ENCODE measurements around the gene HS3ST3A1.

The HS3ST3A1 gene

GRCh38 chr17:13601776-13602551 is at the start of gene HS3ST3A1:
Gene HS3ST3A1 (minus strand): TSS chr17:13601929. CDS start chr17:13601129, 800 bp downstream.
- peak; percentile 81 for DNase-seq

DNA sequence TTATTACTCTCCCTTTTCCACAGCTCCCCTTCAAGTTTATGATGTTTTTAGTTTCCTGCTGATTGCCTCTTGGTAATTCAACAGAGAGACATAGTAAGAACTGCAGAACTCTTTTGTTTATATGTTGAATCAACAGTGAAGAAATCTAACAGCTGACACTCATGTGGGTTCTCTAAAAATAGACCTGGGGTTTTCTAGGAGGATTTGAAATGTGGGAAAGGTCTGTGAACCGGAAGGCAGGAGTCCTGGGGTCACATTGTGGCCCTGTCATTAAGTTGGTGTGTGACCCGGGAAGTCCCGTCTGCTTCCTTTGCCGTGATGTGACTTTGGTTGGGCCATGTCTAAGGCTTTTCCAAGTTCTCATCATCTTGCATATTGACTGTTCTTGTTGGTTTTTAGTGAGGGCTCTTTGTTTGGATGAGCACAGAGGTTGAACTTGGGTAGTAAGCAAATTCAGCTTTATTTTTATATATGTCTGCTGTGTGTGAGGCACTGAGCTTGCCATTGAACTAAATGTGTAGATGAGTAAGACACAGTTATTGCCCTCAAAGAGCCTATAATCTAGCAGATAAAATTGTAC is 48.5 kb upstream of the HS3ST3A1 start:
- DNase-seq = no peak

- DNase-seq = peak; percentile 50
Measured at GRCh38 chr17:13647543-13648021, 45.9 kb upstream of the HS3ST3A1 start.

DNA sequence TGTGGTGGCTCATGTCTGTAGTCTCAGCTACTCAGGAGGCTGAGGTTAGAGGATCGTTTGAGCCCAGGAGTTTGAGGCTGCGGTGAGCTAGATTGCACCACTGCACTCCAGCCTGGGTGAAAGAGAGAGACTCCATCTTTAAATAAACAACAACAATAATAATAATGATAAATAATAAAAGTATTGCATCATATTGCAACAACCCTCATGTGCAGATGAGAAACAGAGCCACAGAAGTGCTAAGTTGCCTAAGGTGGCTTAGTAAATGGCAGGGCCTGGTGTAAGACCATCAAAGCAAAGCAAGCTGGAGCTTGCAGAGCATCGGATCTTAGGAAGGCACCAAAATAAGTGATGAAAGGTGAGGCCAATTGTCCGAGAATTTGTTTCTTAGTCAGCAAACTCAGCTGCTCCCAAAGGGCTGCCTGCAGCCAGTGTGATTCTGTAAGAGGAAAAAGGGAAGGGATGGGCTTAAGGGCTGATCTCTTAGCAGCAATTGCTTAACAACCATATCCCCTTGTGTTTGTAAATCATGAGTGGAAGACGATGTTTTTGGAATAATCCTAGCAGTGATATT is 45.3 kb upstream of the HS3ST3A1 start:
- no peak for DNase-seq

GRCh38 chr17:13646411-13646810 is 44.7 kb upstream of the HS3ST3A1 start:
- DNase-seq = no peak

- DNase-seq = peak; percentile 54
Measured at GRCh38 chr17:13643180-13643579, 41.5 kb upstream of the HS3ST3A1 start.

GRCh38 chr17:13642188-13642587 is 40.5 kb upstream of the HS3ST3A1 start:
- DNase-seq = no peak

DNA sequence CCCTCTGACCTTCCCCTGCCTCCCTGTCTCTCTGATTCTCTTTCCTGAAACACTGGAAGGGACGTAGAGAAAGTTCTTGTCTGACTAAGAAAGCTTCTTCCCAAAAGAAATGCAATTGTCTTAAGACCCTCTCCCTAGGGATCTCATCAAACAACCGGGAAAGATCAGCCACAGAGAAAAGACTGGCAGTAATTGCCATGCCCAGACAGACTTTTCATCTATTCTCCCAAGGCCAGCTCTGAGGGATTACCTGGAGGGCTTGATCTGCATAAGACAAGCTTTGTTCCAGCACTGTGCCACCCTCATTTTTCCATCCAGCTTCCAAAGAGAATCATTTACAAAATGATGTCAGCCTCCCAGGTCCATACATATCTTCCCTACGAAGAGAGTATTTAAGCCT is 38.8 kb upstream of the HS3ST3A1 start:
- DNase-seq = no peak

DNA sequence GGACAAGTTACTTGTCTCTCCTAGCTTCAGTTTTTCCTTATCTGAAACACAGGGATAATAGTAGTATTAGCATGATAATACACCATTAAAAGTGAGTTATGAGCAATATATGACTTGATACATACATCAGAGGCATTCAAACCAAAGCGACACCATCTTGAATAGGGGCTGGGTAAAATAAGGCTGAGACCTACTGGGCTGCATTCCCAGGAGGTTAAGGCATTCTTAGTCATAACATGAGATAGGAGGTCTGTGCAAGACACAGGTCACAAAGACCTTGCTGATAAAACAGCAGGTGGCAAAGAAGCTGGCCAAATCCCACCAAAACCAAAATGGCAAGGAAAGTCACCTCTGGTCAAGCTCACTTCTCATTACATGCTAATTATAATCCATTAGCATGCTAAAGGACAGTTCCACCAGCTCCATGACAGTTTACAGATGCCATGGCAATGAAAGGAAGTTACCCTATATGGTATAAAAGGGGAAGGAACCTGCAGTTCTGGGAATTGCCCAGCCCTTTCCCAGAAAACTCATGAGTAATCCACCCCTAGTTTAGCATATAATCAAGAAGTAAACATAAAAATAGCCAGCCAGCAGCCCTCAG is 37.2 kb upstream of the HS3ST3A1 start:
- DNase-seq = no peak

- no peak for DNase-seq
Measured at GRCh38 chr17:13636951-13637350, 35.2 kb upstream of the HS3ST3A1 start.

- DNase-seq = no peak
Measured at GRCh38 chr17:13635951-13636350, 34.2 kb upstream of the HS3ST3A1 start.

DNA sequence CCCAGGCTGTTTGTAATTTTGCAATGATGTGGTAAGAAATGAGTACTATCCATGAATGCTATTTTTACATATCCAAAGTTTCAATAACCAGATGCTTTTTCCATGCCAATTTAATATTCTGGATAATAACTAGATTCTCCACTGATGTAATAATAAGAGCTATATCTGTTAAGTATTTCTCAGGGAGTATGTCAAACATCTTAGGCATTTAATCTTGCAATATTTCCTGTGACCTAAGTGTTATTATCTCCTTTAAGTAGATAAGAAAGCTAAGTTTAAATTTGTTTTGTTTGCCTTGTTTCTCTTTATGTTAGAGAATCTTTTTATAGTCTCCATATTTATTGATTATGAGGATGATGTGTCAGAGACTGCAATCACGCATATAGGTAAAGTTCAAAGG is 32.3 kb upstream of the HS3ST3A1 start:
- DNase-seq = no peak

DNA sequence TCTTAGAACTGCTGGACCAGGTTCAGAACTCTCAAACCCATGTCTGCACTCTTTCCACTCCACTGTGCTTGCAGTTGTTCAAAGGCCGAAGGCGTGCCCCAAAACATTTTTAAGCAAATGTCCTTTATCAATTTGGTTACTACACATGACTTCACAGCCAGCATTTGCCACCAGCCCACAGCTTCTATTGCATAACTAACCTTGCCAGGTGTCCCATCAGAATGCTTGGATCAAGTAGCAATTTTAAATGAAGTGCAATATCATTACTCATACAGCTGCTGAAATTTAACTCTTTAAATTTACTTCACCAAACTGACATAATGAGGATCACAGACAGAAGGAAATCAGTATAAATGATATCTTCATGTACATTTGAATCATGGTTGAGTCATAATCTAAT is 29.8 kb upstream of the HS3ST3A1 start:
- no peak for DNase-seq

GRCh38 chr17:13626703-13627102 is 25.0 kb upstream of the HS3ST3A1 start:
- no peak for DNase-seq

DNA sequence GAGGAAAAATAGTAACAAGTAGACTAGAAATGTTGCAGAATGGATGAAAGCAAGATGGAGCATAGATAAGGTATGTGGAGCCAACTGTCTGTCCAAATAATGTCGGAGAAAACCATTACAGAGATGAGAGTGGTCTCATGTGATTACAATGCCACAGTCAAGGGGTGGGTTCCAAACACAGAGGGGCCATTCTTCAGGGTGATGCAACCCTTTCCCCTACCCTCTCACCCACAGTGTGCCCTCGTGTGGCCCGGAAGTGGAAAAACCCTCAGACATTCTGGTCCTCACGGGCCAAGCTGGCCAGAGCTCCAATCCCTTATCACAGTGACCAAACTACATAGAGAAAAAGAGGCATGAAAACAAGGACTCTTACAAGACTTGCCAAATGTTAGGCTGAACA is 17.7 kb upstream of the HS3ST3A1 start:
- DNase-seq = no peak

DNA sequence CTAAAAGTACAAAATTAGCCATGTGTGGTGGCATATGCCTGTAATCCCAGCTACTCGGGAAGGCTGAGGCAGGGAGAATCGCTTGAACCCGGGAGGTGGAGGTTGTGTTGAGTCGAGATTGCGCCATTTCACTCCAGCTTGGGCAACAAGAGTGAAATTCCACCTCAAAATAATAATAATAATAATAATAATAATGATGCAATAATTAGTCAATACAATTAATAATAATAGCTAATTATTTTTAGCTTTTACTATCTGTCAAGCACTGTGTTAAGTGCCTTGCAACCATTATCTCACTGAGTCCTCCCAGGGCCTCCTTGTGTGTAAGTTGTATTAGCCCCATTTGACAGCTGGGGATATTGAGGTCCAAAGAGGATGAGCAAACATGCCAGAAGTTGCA is 14.3 kb upstream of the HS3ST3A1 start:
- DNase-seq = no peak

DNA sequence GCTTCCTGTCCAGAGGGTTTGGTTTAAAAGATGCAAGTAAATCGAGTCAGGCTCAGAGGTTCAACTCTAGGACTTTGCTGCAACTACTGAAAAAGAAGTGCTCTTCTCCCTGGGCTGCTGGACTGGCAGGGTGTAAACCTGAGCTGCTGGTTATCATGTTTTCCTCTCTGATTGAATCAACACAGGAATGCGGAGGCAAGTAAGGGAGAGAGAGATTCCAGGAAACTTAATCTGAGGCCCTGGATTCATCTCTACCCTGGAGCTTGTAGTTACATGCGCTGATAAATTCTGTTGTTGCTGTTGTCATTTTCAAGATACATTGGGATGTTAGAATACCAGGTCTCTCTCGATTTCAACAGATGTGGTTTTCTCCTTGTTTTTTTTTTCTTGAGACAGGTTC is 8.2 kb upstream of the HS3ST3A1 start:
- DNase-seq = no peak

DNA sequence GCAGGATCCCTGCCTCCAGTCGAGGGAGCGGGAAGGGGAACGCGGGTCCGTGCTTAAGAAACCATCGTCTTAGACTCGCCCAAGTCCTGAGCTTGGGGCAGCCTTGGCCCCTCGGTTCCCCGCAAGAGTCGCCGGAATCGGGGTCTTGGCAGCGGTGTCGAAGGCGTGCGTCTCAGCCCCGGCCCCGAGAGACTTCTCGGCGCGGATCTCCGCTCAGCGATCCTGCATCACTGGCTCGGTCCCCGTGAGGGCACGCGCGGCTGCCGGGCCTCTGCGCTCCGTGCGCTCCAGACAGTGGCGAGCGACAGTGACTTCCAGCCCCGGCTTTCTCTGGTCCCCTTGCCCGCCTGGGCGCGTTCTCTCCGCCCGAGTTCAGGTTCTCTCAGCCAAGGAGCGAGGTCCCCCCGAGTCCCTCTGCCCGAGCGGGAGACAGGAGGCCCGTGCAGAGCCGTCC is 380 bp downstream of the HS3ST3A1 start:
- DNase-seq = peak; percentile 79

DNA sequence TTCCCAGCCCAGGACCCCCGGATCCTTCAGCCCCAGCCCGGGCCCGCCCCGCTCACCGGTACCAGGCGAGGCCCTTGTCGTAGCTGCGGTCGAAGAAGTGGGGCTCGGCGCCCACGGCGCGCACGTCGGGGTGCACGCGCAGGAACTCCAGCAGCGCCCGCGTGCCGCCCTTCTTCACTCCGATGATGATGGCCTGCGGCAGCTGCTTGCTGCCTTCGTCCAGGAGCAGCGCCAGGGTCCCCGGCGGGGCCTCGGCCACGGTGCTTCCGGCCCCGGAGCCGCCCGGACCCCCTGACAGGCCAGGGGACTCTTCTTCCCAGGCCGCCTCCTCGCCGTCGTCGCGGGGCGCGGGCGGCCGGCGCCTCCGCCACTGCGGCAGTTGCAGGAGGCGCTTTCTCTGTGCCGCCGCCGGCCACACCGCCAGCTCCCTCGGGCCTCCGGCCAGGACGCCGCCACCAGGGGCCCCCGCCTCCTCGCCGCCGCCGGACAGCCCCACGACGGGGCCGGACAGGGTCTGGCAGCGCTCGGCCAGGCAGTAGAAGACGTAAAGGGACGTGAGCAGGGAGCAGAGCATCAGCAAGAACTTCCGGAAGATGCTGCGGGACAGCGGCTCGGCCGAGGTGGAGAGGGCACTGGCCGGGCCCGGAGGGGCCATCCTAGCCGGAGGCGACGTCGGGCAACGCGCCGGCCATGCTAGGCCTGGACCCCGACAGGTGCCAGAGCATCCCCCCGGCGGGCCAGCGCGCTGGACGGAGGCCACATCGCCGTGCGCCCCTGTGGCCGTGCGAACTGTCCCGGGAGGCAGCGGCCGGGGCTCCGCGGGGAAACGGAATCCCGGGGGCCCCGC is 1.0 kb downstream of the HS3ST3A1 start:
- DNase-seq = peak; percentile 66

DNA sequence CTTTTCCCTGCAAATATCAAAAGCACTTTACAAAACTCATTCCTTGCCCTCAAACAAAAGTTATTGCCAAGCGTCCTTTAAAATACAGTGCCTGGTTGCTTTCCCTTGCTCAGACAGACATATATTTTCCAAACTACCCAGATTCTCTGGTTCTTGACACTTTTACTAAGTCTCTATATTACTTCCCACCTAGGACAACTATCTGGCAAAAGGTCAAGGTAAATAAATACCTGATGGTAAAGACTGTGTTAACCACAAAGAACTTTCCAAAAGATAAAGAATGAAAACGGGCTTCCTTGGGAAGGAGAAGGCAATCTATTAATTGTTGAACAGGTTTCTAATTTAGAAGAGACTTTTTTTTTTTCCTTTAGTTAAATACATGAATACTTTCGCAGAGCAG is 1.9 kb downstream of the HS3ST3A1 start:
- peak; percentile 24 for DNase-seq

GRCh38 chr17:13599168-13599577 is 2.6 kb downstream of the HS3ST3A1 start:
- no peak for DNase-seq

DNA sequence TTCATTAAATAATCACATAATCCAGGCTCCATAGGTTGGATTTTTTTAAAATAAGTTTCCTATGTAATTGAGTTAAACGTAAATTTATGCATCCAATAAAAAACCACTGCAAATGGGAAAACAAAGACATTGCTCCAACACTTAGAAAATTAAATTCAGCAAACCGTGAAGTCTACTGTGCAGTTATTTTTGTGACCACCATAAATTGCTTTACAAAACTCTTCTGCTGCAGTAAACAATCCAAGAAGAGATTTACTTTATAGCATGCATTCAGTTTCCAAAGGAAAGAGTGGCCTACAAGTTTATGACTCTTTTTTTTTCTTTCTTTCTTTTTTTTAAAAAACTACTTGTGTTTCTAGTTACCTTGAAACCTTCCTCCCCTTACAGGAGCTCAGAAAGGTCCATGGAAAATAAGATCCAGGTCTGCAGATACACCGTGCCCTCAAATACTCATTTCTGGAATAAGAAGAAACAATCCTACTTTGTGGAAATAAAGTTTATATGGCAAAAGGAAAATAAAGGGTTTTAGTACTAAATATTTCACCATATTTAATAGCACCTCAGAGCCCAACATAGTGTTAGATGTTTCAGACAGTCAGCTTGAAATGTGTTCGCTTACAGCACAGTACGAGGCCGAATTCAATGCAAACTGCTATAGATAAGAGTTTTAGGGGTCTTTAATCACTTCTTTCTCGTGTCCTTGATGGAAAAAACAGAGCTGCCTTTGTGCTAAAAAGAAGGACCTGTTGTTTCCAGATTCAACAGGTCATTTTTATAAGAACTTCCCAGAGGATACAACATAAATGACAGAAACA is 3.2 kb downstream of the HS3ST3A1 start:
- peak; percentile 11 for DNase-seq

Measured in eye (tissue), 1 donor.